Muscle of leg (tissue), 11 donors: Measurements from ENCODE around the gene TYMS. TPM values are rescaled to one million over a fixed set of nuclear protein-coding genes. Genes with fewer than 3 reads are reported as not detected.
A peak's percentile ranks its signal among the peaks of the same experiment; 100 is the strongest.

Source experiments
- DNase-seq: peaks from one replicate; pipeline ENCODE4 v3.0.0; 2013
- H3K27ac ChIP-seq: one replicate; pipeline ENCODE4 v1.5.1; 2013; ENCODE audit warnings: mild to moderate bottlenecking, low read length, control low read depth
- H3K27me3 ChIP-seq: one replicate; pipeline ENCODE4 v1.6.1; 2013; ENCODE audit warnings: low read length; ENCODE audit not compliant: control insufficient read depth, insufficient read depth
- H3K36me3 ChIP-seq: one replicate; pipeline ENCODE4 v1.6.1; 2013; ENCODE audit warnings: low read length; ENCODE audit not compliant: control insufficient read depth, insufficient read depth
- H3K4me1 ChIP-seq: one replicate; pipeline ENCODE4 v1.6.1; 2013; ENCODE audit warnings: low read length; ENCODE audit not compliant: control insufficient read depth, insufficient read depth
- H3K4me3 ChIP-seq: one replicate; pipeline ENCODE4 v1.5.1; 2013; ENCODE audit warnings: low read length, control low read depth
- H3K9me3 ChIP-seq: replicated peaks from 2 replicates; pipeline ENCODE4 v1.6.1; 2013; ENCODE audit warnings: low read depth, low read length; ENCODE audit not compliant: control insufficient read depth
- WGBS: methylation state at CpG from one replicate; pipeline ENCODE4 v1.1.5; 2013; ENCODE audit warnings: missing lambda C conversion rate; ENCODE audit not compliant: insufficient coverage; 5-methylcytosine and 5-hydroxymethylcytosine counted together
- polyA plus RNA-seq, 8 donors: library from polyadenylated mRNA; unstranded; fragments of 120-200 nt; gene quantifications; one replicate each; pipeline versions ENCODE4 v1.2.1 to v1.2.3, GENCODE V29; 2013; ENCODE audit warnings: inconsistent platforms in 1 of 8, low replicate concordance in 1 of 8; ENCODE audit not compliant: insufficient read length in 8 of 8, insufficient read depth in 1 of 8
- total RNA-seq: library from RNA; stranded (reverse); fragments of 120-200 nt; gene quantifications from one replicate; pipeline ENCODE4 v1.2.4, GENCODE V29; 2013

The TYMS gene
- total and polyA plus RNA-seq, 9 donors = 19.7 to 93.8 (median 70.1) TPM

- Histone ChIP-seq H3K27ac (no peak overlapping the region), H3K36me3 (no peaks in the 10 kb centered on the region), H3K4me3 (no peak overlapping the region), H3K4me1 (no peaks in the 10 kb centered on the region), H3K27me3 (no peaks in the 10 kb centered on the region), H3K9me3 (no peaks in the 10 kb centered on the region)
- no peak for DNase-seq
- 57% methylated on average over 2 of the region's 8 CpGs for WGBS
Observed at GRCh38 chr18:635171-635570, 22.3 kb upstream of the TYMS start.

- H3K9me3 ChIP-seq = no peaks in the 10 kb centered on the region
- no peak overlapping the region for H3K27ac ChIP-seq
- H3K27me3 ChIP-seq = no peaks in the 10 kb centered on the region
- H3K4me1 ChIP-seq = no peaks in the 10 kb centered on the region
- no CpG with 5 or more reads among the region's 6 CpGs for WGBS
- no peak for DNase-seq
- H3K36me3 ChIP-seq = no peaks in the 10 kb centered on the region
- no peak overlapping the region for H3K4me3 ChIP-seq
Observed at GRCh38 chr18:641224-641623, 16.2 kb upstream of the TYMS start.

- Histone ChIP-seq H3K9me3 (no peaks in the 10 kb centered on the region), H3K27ac (no peak overlapping the region), H3K36me3 (no peaks in the 10 kb centered on the region), H3K4me1 (no peaks in the 10 kb centered on the region), H3K4me3 (no peak overlapping the region), H3K27me3 (no peaks in the 10 kb centered on the region)
- WGBS = no CpG with 5 or more reads among the region's 2 CpGs
- DNase-seq = no peak
Observed at GRCh38 chr18:644395-645004, 13.0 kb upstream of the TYMS start.

GRCh38 chr18:647304-647703, 10.1 kb upstream of the TYMS start:
- no peaks in the 10 kb centered on the region for H3K4me1 ChIP-seq
- 82% methylated on average over 5 of the region's 5 CpGs for WGBS
- H3K36me3 ChIP-seq = no peaks in the 10 kb centered on the region
- no peak for DNase-seq
- no peak overlapping the region for H3K27ac ChIP-seq
- H3K9me3 ChIP-seq = no peaks in the 10 kb centered on the region
- H3K4me3 ChIP-seq = no peak overlapping the region
- H3K27me3 ChIP-seq = no peaks in the 10 kb centered on the region

GRCh38 chr18:649341-649740, 8.1 kb upstream of the TYMS start:
- H3K9me3 ChIP-seq = no peaks in the 10 kb centered on the region
- no peak for DNase-seq
- no peaks in the 10 kb centered on the region for H3K27me3 ChIP-seq
- H3K4me1 ChIP-seq = no peaks in the 10 kb centered on the region
- no peak overlapping the region for H3K27ac ChIP-seq
- no CpG with 5 or more reads among the region's 5 CpGs for WGBS
- H3K36me3 ChIP-seq = no peaks in the 10 kb centered on the region
- H3K4me3 ChIP-seq = no peak overlapping the region

GRCh38 chr18:650428-650858, 7.0 kb upstream of the TYMS start:
- H3K27ac ChIP-seq = no peak overlapping the region
- H3K36me3 ChIP-seq = no peaks in the 10 kb centered on the region
- H3K4me1 ChIP-seq = no peaks in the 10 kb centered on the region
- H3K4me3 ChIP-seq = no peak overlapping the region
- no peak for DNase-seq
- H3K27me3 ChIP-seq = no peaks in the 10 kb centered on the region
- WGBS = 63% methylated on average over 3 of the region's 6 CpGs
- no peaks in the 10 kb centered on the region for H3K9me3 ChIP-seq

- 40% methylated on average over 2 of the region's 4 CpGs for WGBS
- Histone ChIP-seq H3K4me1 (no peaks in the 10 kb centered on the region), H3K36me3 (no peaks in the 10 kb centered on the region), H3K27me3 (no peaks in the 10 kb centered on the region), H3K9me3 (no peaks in the 10 kb centered on the region), H3K4me3 (no peak overlapping the region), H3K27ac (no peak overlapping the region)
- DNase-seq = peak; percentile 36
Observed at GRCh38 chr18:652131-652530, 5.3 kb upstream of the TYMS start.

GRCh38 chr18:653512-653911, 3.9 kb upstream of the TYMS start:
- no peaks in the 10 kb centered on the region for H3K36me3 ChIP-seq

GRCh38 chr18:654601-655000, 2.9 kb upstream of the TYMS start:
- Histone ChIP-seq H3K36me3 (no peaks in the 10 kb centered on the region), H3K27ac (no peak overlapping the region), H3K4me1 (peaks cover 3% of the 10 kb centered on the region), H3K4me3 (no peak overlapping the region), H3K9me3 (no peaks in the 10 kb centered on the region), H3K27me3 (no peaks in the 10 kb centered on the region)
- WGBS = 100% methylated on average over 2 of the region's 4 CpGs
- no peak for DNase-seq

More at GRCh38 chr18:653512-653911, 3.9 kb upstream of the TYMS start:
- H3K4me1 ChIP-seq = peaks cover under 1% of the 10 kb centered on the region
- WGBS = no CpG with 5 or more reads among the region's 2 CpGs
- H3K27me3 ChIP-seq = no peaks in the 10 kb centered on the region
- H3K9me3 ChIP-seq = no peaks in the 10 kb centered on the region
- no peak for DNase-seq
- H3K27ac ChIP-seq = no peak overlapping the region
- H3K4me3 ChIP-seq = no peak overlapping the region

- Histone ChIP-seq H3K9me3 (no peaks in the 10 kb centered on the region), H3K4me1 (peaks cover 3% of the 10 kb centered on the region), H3K27ac (no peak overlapping the region), H3K27me3 (no peaks in the 10 kb centered on the region), H3K36me3 (peaks cover 6% of the 10 kb centered on the region), H3K4me3 (no peak overlapping the region)
- no peak for DNase-seq
- WGBS = 88% methylated on average over 6 of the region's 6 CpGs
Observed at GRCh38 chr18:655445-655844, 2.0 kb upstream of the TYMS start.
